Gastrocnemius medialis (tissue), 4 donors: ENCODE results near the gene ZNF227.

Source experiments
- POLR2A ChIP-seq, 2 donors: fragments of 450-650 bp; IDR thresholded peaks; one replicate each; pipeline ENCODE4 v1.6.1; 2017; ENCODE audit warnings: antibody characterized with exemption in 2 of 2, mild to moderate bottlenecking in 2 of 2, moderate library complexity in 2 of 2
- TF ChIP-seq, protein P1 (sequence below), 5 experiments: fragments of 450-650 bp in 3 of 5; fragments of 200-600 bp in 2 of 5; sonication (generic) in 2 of 5; IDR thresholded peaks in 4 of 5; conservative IDR thresholded peaks in 1 of 5; 1 replicate in 4 of 5; 2 replicates in 1 of 5; pipeline ENCODE4 v1.5.1; 2016 to 2019; ENCODE audit warnings: antibody characterized with exemption in 5 of 5, mild to moderate bottlenecking in 3 of 5, moderate library complexity in 3 of 5

DNA sequence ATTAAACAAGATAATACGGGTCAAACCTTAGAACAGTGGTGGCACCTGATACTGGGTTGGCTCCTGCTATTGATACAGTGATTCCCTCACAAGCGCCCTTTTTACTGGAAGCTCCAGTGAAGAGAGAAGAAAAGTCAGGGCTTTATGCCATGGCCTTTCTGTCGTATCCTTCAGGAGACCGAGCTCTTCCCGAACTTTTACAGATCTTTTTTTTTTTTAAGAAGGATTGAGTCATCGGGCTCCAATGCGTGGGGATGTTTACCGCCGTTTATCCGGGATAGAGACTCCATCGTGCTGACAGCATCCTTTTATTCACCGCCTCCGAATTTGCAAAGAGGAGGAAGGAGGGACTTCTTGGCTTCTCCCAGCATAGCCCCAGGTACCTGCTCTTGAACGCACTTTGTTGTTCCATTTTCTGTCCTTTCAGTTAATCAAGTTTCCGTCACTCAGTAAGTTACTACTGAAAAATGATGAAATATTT, 574 bp downstream of the ZNF227 start:
- TF ChIP-seq POLR2A (IDR thresholded peaks at IDR 0.05), result no peak
- TF ChIP-seq, protein P1, sequence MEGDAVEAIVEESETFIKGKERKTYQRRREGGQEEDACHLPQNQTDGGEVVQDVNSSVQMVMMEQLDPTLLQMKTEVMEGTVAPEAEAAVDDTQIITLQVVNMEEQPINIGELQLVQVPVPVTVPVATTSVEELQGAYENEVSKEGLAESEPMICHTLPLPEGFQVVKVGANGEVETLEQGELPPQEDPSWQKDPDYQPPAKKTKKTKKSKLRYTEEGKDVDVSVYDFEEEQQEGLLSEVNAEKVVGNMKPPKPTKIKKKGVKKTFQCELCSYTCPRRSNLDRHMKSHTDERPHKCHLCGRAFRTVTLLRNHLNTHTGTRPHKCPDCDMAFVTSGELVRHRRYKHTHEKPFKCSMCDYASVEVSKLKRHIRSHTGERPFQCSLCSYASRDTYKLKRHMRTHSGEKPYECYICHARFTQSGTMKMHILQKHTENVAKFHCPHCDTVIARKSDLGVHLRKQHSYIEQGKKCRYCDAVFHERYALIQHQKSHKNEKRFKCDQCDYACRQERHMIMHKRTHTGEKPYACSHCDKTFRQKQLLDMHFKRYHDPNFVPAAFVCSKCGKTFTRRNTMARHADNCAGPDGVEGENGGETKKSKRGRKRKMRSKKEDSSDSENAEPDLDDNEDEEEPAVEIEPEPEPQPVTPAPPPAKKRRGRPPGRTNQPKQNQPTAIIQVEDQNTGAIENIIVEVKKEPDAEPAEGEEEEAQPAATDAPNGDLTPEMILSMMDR (IDR thresholded peaks at IDR 0.05 in 4 of 5, conservative IDR thresholded peaks at IDR 0.05 in 1 of 5), result no peak
